Measurements from ENCODE around the gene RAP1GAP2.

RAP1GAP2 gene

GRCh38 chr17:2789700-2790099 is 6.5 kb upstream of the RAP1GAP2 start:
- H3K4me3 ChIP-seq (ENCODE audit: low read depth, low read length) = no peak overlapping the region
- TF ChIP-seq, protein P1, sequence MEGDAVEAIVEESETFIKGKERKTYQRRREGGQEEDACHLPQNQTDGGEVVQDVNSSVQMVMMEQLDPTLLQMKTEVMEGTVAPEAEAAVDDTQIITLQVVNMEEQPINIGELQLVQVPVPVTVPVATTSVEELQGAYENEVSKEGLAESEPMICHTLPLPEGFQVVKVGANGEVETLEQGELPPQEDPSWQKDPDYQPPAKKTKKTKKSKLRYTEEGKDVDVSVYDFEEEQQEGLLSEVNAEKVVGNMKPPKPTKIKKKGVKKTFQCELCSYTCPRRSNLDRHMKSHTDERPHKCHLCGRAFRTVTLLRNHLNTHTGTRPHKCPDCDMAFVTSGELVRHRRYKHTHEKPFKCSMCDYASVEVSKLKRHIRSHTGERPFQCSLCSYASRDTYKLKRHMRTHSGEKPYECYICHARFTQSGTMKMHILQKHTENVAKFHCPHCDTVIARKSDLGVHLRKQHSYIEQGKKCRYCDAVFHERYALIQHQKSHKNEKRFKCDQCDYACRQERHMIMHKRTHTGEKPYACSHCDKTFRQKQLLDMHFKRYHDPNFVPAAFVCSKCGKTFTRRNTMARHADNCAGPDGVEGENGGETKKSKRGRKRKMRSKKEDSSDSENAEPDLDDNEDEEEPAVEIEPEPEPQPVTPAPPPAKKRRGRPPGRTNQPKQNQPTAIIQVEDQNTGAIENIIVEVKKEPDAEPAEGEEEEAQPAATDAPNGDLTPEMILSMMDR (IDR thresholded peaks at IDR 0.05; ENCODE audit: low read depth, low read length) = no peak

- TF ChIP-seq, protein P1 (IDR thresholded peaks at IDR 0.05; ENCODE audit: low read depth, low read length) = no peak
- no peak overlapping the region for H3K4me3 ChIP-seq (ENCODE audit: low read depth, low read length)
These were observed 3.7 kb upstream of the RAP1GAP2 start for GRCh38 chr17:2792366-2793169.

- H3K4me3 ChIP-seq (ENCODE audit: low read depth, low read length) = no peak overlapping the region
These were observed 2.0 kb upstream of the RAP1GAP2 start for GRCh38 chr17:2794111-2794803.

GRCh38 chr17:2795441-2796163 is 636 bp upstream of the RAP1GAP2 start:
- TF ChIP-seq, protein P1 (IDR thresholded peaks at IDR 0.05; ENCODE audit: low read depth, low read length) = no peak
- H3K4me3 ChIP-seq (ENCODE audit: low read depth, low read length) = no peak overlapping the region

More at GRCh38 chr17:2794111-2794803, 2.0 kb upstream of the RAP1GAP2 start:
- TF ChIP-seq, protein P1 (IDR thresholded peaks at IDR 0.05; ENCODE audit: low read depth, low read length) = no peak

- TF ChIP-seq, protein P1 (IDR thresholded peaks at IDR 0.05; ENCODE audit: low read depth, low read length) = no peak
These were observed 988 bp downstream of the RAP1GAP2 start for GRCh38 chr17:2797226-2797625.

DNA sequence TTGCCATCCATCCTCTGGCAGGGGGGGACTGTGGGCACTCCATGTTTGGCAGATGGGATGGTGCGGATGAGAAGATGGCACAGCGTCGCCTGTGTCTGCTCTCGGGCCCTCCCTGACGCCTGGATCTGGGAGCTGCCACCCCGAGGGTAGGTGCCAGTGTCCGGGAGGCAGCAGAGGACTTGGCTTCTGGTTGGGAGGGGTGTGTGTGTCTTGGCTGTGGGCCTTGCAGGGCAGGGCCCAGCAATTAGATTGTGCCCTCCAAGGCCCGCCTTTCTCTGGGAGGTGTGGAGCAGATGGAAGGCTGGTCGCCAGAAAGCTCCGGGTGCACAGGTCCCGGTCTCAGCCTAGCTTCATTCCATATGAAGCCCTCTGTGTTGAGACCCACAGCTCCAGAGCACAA is 1.4 kb downstream of the RAP1GAP2 start:
- H3K4me3 ChIP-seq (ENCODE audit: low read depth, low read length) = no peak overlapping the region
- TF ChIP-seq, protein P1 (IDR thresholded peaks at IDR 0.05; ENCODE audit: low read depth, low read length) = no peak

More at GRCh38 chr17:2797226-2797625, 988 bp downstream of the RAP1GAP2 start:
- no peak overlapping the region for H3K4me3 ChIP-seq (ENCODE audit: low read depth, low read length)
